ENCODE data around the gene ALB. TPM values are rescaled to one million over a fixed set of nuclear protein-coding genes. Genes with fewer than 3 reads are reported as not detected.

ALB gene
- total RNA-seq, 1 donor from 2014 or later = not detected

DNA sequence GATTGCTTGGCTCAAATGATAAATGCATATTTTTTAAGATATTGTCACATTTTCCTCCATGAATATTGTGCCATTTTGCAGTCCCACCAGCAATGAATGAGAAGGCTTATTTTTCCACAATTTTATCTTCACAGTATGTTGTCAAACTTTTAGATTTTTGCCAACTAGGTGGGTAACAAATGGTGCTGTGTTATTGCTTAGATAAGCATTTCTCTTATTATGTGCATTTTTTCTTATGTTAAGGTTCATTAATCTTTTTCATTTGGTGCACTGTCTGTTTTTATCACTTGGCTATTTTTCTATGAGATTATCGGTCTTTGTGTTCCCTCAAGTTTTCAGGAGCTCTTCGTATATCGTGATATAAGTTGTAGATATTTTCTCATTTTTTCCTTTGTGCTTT, 64.1 kb downstream of the ALB start:
- Mint-ChIP-seq H3K4me1 (ENCODE audit: low read depth) (no peaks in the 10 kb centered on the region), H3K9me3 (ENCODE audit: low read depth) (peaks cover 16% of the 10 kb centered on the region), H3K27me3 (ENCODE audit: low read depth) (peaks cover 58% of the 10 kb centered on the region), H3K27ac (ENCODE audit: unreplicated experiment) (no peak overlapping the region), H3K4me3 (ENCODE audit: unreplicated experiment) (no peak overlapping the region), H3K36me3 (ENCODE audit: low read depth) (peaks cover under 1% of the 10 kb centered on the region)
- no peak for DNase-seq (ENCODE audit: low spot score)
- TF ChIP-seq, protein P1, sequence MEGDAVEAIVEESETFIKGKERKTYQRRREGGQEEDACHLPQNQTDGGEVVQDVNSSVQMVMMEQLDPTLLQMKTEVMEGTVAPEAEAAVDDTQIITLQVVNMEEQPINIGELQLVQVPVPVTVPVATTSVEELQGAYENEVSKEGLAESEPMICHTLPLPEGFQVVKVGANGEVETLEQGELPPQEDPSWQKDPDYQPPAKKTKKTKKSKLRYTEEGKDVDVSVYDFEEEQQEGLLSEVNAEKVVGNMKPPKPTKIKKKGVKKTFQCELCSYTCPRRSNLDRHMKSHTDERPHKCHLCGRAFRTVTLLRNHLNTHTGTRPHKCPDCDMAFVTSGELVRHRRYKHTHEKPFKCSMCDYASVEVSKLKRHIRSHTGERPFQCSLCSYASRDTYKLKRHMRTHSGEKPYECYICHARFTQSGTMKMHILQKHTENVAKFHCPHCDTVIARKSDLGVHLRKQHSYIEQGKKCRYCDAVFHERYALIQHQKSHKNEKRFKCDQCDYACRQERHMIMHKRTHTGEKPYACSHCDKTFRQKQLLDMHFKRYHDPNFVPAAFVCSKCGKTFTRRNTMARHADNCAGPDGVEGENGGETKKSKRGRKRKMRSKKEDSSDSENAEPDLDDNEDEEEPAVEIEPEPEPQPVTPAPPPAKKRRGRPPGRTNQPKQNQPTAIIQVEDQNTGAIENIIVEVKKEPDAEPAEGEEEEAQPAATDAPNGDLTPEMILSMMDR (IDR thresholded peaks at IDR 0.05) = no peak

DNA sequence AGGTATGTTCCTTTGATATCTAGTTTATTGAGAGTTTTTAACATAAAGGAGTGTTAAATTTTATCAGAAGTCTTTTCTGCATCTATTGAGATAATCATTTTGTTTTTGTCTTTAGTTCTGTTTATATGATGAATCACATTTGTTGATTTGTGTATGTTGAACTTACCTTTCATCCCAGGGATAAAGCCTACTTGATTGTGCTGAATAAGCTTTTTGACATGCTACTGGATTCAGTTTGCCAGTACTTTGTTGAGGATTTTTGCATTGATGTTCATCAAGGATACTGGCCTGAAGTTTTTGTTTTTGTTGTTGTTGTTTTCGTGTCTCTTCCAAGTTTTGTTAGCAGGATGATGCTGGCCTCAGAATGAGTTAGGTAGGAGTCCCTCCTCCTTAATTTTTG, 66.6 kb downstream of the ALB start:
- H3K27ac Mint-ChIP-seq (ENCODE audit: unreplicated experiment) = no peak overlapping the region
- peaks cover 50% of the 10 kb centered on the region for H3K27me3 Mint-ChIP-seq (ENCODE audit: low read depth)
- peaks cover 22% of the 10 kb centered on the region for H3K9me3 Mint-ChIP-seq (ENCODE audit: low read depth)
- no peak for DNase-seq (ENCODE audit: low spot score)
- H3K4me1 Mint-ChIP-seq (ENCODE audit: low read depth) = no peaks in the 10 kb centered on the region
- peaks cover 3% of the 10 kb centered on the region for H3K36me3 Mint-ChIP-seq (ENCODE audit: low read depth)
- H3K4me3 Mint-ChIP-seq (ENCODE audit: unreplicated experiment) = no peak overlapping the region
- TF ChIP-seq, protein P1 (IDR thresholded peaks at IDR 0.05) = no peak

Other genes starting within 250 kb of the ALB start
- gene ANKRD17, start 145.5 kb upstream of the ALB start, total RNA-seq = 55.1 to 72.5 TPM (median 56.4 TPM) in 3 replicates
- 1.3 TPM in 1 of 3 replicates, not detected in the others for gene AFP, start 31.9 kb downstream of the ALB start, total RNA-seq
- not detected in 3 replicates for gene AFM, start 77.5 kb downstream of the ALB start, total RNA-seq
- not detected in 3 replicates for gene RASSF6, start 216.1 kb downstream of the ALB start, total RNA-seq